Breast epithelium (tissue), 3 donors: ENCODE data around the gene MED7.

Experiments used
- POLR2A ChIP-seq: fragments of 450-650 bp; IDR thresholded peaks from one replicate; pipeline ENCODE4 v1.6.1; 2016; ENCODE audit warnings: antibody characterized with exemption, mild to moderate bottlenecking, moderate library complexity
- TF ChIP-seq, protein P1 (sequence below), 3 donors: fragments of 450-650 bp; IDR thresholded peaks; one replicate each; pipeline ENCODE4 v1.5.1; 2016 to 2017; ENCODE audit warnings: antibody characterized with exemption in 3 of 3, mild to moderate bottlenecking in 3 of 3, moderate library complexity in 3 of 3

DNA sequence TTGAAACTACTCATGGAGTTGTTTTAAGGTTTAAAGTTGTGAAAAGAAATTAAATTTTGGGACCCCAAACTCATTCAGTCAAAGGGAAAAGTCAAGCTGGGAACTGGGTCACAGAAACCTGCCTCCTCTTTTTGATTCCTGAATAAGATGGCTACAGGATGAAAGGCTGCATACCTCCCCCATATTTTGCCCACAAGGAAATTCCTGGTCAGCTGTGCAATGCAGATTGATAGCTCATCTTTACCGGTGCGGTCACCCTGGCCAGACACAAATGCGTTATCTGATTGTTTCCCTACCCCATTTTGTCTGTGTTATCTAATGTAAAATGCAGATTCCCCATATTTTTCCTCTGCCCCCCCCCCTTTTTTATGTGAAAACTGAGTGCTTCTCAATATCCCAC, 35.2 kb downstream of the MED7 start:
- TF ChIP-seq, protein P1, sequence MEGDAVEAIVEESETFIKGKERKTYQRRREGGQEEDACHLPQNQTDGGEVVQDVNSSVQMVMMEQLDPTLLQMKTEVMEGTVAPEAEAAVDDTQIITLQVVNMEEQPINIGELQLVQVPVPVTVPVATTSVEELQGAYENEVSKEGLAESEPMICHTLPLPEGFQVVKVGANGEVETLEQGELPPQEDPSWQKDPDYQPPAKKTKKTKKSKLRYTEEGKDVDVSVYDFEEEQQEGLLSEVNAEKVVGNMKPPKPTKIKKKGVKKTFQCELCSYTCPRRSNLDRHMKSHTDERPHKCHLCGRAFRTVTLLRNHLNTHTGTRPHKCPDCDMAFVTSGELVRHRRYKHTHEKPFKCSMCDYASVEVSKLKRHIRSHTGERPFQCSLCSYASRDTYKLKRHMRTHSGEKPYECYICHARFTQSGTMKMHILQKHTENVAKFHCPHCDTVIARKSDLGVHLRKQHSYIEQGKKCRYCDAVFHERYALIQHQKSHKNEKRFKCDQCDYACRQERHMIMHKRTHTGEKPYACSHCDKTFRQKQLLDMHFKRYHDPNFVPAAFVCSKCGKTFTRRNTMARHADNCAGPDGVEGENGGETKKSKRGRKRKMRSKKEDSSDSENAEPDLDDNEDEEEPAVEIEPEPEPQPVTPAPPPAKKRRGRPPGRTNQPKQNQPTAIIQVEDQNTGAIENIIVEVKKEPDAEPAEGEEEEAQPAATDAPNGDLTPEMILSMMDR (IDR thresholded peaks at IDR 0.05): no peak
- no peak for TF ChIP-seq POLR2A
